GM21529 (cell line): ENCODE results near the gene G0S2.
A peak's percentile ranks its signal among the peaks of the same experiment; 100 is the strongest.

ENCODE experiments used
- ATAC-seq: cut with Tn5 transposase; IDR thresholded peaks from one replicate; pipeline ENCODE4 v1.9.1; 2021; ENCODE audit not compliant: unreplicated experiment

G0S2 gene

DNA sequence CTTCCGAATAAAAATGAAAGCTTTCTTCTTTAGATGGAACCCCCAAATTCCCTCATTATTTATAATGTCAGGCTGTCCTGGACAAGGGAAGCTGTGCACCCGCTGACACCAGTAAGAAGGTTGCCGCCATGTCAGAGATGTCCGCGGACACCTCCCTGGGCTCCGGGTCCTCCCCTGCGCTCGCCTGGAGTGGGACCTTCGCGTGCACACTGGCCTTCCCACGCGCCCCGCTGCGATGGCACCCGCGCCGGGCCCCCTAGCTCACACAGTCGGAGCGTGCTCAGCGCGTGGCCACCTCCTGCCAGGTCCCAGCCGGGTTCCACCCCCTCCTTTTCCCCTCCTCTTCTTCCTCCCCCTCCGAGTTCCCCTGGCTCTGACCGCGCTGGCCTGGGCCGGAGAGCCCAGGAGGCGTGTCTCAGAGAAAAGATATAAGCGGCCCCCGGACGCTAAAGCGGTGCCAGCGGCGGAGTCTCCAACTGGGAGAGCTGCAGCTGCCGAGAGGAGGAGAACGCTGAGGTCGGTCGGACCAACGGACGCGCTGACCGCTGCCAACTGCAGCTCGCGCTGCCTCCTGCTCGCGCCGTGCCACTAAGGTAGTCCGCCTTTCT lies at the start of gene G0S2:
Gene G0S2, plus strand, starts transcription at position 456 of the 608 bp plus-strand sequence. CDS start 273 bp downstream, outside the sequence.
- no peak for ATAC-seq

- no peak for ATAC-seq
Observed at GRCh38 chr1:209625791-209626285, 49.4 kb upstream of the G0S2 start.

DNA sequence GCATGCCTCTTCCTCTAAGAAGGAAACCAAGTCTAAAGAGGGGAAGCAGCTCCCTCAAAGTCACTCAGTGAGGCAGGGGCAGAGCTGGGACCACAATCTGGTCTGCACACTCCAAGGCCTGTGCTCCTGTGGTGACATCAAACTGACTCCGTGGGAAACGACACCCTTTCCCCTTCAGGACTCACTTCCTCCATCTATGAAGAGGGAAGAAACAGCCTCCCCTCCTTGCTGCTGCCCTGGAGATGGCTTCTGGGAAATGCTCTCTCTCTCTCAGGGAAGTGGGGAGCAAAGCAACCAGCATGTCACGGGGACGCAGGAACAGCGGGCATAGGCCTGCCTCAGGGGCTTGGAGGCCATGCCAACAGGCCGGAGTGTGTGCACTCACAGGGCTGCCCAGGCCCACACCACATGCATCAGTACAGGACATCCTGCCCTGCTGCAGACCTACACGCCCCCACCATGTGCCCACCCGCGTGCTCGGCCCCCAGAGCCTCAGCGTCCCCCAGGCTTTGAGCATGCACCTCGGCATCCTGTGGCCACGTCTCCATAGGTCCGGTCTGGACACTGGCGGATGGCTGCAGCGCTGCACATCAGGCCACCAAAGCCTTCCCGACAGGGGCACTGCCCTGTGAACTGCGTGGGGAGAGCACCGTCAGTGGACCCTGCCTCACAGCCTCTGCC lies 48.7 kb upstream of the G0S2 start:
- ATAC-seq = no peak

DNA sequence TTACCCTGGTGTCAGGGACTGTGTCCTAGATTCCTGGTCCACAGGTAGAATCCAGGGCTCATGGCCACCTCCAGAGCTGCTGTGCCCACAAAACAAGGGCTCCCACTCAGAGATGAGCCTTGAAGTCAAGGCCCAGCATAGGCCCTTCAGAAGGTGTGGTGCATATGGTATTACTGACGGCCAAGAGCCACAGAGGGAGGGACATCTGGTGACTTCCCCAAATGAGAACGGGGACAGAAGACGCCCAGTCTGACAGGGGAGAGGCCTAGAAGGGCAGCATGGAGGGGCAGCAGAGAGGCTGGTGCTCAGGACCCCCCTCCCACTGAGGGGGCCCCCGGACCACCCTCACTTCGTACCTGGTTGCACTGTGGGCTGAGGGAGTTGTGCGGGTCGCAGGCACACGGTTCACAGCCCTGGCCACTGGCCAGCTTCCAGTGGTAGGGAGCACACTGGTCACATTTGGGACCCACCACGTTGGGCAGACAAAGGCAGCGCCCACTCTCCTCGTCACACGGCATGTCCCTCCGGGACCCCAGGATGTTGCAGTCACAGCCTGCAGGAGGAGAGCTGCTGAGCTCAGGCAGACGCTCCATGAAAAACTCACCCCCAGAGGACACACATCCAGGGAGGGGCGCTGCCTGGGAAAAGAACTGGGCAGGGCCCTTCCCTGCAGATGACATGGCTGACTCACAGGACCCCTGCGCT lies 48.0 kb upstream of the G0S2 start:
- no peak for ATAC-seq

DNA sequence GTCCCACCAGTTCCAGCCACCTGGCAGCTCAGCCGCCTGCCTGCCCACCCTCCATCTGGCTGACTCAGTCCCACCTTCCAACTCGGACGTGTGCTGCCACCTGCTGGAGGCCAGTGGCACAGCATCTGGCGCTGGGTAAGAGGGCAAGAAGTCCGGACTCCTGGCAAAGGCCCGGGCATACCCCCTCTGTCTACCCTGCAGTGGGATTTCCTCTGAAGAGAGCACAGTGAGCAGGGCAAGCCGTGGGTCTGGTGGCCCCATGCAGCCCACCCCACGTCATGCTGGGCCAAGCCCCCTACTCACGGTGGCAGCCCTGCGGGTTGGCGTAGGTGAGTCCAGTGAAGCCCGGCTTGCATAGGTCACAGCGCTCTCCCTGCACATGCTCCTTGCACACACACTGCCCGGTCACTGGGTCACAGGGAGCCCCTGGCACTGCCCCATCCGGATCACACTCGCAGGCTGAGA lies 47.4 kb upstream of the G0S2 start:
- peak; percentile 81 for ATAC-seq

DNA sequence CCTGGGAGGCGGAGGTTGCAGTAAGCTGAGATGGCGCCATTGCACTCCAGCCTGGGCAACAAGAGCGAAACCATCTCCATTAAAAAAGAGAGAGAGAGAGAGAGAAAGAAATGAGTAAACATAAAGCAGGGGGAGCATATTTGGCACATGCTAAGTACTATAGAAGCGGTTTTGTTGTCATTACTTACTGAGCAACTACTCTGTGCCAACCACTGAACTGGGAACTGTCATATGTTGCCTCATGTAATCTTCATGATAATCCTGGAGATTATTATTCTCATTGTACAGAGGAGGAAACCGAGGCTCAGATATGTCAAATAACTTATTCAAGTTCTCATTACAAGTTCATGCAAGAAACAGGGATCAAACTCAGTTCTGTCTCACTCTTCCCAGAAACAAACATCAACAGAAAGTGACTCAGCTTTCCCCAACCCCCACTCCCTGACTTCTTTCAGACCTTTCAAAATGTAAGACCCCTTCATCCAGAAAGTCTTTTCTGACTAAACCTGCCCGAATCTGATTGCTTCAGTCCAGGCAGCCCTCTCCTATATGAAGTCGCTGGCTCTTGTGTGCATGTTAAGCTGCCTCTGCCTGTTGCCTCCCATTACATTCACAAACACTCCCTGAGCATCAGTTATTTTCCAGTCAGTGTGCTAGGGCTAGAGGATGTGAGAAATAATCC lies 46.5 kb upstream of the G0S2 start:
- ATAC-seq = no peak

DNA sequence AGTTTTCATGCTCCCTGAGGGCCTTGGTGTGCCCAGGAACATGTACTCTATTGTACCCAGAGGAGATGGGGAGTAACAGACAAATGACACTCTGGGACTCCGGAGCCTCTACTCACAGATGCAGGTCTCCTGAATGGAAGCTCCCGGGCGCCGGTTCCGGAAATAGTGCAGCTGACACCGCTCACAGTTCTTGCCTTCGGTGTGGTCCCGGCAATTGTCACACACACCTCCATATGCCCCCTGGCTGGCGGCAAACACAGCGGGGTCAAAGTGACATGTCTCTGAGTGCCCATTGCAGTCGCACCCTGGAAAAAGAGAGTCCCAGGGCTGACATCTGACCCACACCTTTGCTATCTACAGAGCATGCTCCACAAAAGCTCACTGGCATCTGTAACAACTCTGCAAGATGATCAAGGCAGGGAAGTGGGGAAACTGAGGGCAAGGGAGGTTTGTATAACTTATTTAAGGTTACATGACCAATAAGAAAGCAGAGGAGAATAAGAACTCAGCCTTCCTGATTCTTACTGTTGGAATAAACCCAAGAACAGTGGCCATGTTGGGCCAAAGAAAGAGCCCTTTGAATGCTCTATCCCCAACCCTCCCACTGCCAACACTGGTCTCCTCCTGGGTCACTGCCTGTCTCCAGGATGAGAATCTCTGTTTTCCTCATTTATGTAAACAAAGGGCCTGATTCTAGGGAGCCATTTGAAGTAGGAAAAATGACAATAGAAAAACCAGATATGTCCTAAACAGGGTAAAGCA lies 45.4 kb upstream of the G0S2 start:
- ATAC-seq = no peak

- no peak for ATAC-seq
Observed at GRCh38 chr1:209630383-209631225, 44.6 kb upstream of the G0S2 start.

DNA sequence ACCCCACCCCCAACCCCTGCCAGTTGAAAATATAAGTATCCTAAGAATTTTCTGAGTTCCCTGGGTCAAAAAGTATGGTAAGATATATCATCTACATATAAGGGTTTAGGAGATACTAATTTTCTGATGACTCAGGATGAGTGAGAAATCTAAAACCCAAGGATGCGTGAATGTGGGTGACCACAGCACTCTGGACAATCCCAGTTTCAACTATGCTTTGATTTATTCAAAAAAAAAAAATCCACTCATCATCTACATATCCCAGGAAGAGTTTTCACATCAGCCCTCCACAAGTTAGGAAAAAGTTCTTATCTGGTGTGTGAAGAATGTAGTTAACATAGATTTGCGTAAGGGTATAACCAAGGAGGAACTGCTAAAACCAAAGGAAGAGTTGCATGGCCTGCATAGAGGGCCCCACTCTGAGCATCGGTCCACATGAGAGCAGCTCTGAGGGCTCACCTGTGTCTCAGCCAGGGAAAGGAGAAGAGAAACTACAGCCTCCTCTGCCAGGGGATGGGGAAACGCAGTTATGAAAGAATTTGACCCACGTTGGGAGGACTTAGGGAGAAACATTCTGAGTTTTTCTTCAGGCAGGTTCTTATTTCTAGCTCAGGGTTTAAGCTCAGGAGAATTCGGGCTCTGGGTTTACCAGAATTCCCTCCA lies 41.7 kb upstream of the G0S2 start:
- ATAC-seq = peak; percentile 59

DNA sequence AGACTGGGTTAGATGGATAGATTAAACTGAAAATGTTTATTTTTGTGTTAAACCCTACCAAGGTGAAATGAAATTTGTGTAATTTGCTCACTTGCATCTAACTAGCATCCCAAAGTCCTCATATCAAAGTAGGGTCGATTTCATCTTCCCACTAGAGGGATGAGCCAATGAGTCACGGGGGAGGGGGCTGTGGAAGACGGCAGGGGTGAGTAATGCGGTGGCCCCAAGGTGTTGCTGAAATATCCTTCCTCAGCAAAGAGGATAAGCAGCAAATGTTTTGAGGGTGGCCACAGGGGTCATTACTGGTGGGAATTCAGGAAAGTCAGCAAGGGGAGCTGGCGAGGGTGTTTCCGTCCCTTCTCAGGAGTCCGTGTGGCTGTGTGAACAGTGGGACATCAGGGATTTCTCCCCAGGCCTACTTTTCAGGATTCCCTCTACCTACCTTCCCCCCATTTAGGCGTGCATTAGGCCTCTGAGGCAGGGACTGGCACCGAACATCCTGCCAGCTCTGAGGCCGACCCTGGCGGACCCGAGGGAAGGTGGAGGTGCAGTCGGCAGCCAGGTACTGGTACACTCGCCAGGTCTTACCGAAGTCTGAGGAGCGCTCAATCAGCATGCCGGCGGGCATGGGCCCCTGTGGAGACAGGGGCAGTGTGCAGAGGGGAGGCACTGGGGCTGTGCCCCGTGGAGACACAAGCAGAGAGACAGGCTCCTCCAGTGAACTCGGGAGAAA lies 41.0 kb upstream of the G0S2 start:
- ATAC-seq = no peak

DNA sequence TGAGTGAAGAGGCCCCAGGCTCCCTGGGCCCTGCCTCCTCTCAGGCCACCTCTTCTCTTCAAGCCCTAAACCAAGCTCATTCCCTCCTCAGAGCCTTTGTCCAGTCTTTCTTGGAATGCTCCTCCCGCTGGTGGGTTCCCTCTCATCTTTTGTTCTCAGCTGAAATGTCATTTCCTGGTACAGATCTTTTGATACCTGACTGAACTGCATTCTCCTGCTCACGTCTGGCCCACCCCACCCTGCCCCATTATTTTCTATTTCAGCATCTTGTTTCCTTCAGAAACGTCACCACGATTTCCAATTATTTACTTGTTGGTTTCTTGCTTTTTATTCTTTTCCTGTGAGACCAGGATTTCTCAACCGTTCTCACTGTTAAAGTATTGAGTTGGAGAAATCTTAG lies 39.4 kb upstream of the G0S2 start:
- no peak for ATAC-seq

DNA sequence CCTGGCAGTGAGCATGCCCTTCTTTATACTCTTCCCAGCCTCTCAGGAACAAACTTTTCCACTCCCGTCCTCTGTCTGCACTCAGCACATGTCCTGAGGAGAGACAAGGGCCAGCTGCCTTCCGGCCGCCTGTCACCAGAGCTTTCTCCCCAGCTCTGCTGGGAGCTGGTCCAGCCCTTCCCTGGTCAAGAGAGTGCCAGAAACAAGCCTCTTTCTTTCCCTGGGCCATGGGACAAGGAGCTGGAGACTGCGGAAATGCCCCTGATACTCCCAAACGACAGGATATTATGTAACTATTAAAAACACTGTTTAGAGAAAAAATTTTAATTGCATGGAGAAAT lies 33.4 kb upstream of the G0S2 start:
- no peak for ATAC-seq

- no peak for ATAC-seq
Observed at GRCh38 chr1:209642816-209643215, 32.4 kb upstream of the G0S2 start.

DNA sequence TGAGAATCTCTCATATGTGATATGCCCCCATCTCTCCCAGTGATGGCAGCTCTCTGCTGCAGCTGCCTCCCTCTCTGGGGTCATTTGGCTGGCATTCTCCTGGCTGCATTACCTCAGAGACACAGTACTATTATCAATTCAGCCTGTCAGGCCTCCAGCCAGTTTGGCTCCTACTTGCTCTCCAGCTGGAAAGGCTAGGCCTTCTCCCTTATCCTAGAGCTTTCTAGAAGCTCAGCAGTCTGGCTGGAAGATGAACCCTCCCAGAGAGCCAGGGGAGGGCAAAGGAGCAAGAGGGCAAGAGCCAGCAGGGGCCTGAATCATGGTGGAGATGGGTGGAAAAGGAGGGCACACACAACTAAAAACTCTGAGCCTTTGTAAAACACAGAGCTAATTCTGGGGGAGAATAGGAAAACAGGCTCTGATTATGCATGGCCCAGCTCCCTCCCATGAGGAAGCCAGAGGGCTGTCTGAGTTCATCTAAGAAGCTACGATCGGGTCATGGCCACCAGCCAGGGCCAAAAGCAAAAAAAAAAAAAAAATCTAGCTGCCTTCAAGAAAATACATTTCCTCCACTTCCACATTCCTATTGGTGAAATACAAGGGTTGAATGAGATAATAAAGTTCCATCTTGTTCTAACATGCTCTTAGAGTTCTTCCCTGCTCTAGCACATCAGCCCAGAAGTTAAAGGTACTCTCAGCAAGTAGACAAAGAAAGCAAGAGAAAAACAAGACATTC lies 31.8 kb upstream of the G0S2 start:
- no peak for ATAC-seq

GRCh38 chr1:209645574-209646452 lies 29.4 kb upstream of the G0S2 start:
- ATAC-seq = no peak

DNA sequence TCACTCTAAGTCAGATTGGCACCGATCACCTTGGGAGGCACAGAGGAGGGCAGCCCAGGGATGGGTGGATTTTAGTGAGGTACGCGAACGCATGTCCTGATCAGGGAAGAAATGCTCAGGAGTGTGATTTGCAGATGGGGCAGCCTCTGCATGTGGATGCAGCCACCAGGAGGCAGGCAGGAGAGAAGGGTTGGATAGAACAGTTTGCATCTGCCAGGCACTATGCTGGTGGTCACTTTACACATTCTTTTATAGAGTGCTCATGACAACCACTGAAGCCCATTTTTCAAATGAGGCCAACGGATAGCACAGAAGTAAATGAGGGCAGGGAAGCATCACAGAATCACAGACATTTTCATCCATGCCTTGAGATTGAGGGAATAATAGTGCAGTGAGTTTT lies 28.7 kb upstream of the G0S2 start:
- no peak for ATAC-seq

DNA sequence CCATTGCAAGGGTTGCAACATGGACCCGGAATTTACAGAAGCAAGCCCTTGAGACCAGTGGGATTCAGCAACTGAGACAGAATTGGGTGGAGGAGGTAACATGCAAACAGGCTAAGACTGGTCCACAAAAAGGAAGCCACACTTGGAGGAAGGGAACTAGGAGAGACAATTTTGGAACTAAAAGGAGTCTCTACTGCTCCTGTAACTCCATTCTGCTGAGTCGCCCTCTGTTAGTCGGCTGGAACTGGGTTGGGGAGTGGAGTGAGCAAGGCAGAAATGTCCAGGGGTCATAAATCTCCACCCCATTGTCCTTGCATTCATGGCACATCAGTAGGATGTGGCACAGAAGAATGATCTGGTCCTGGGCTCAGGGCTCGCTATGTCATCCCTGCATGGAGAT lies 28.1 kb upstream of the G0S2 start:
- ATAC-seq = no peak
